NK-92 (cell line): ENCODE results near the gene KIAA0825.
"Not testable (repeated sequence)": the region's sequence is repeated elsewhere in the genome, so short reads cannot be mapped to it uniquely, and the experiment has no call there.

ENCODE experiments used
- DNase-seq: peaks from one replicate; lab custom pipeline; 2025; ENCODE audit not compliant: unreplicated experiment; lab: John Stamatoyannopoulos, UW

Gene KIAA0825

GRCh38 chr5:94378062-94378461 is 240.3 kb downstream of the KIAA0825 start:
- no peak for DNase-seq

- DNase-seq, result no peak
Observed at GRCh38 chr5:94376672-94377345, 241.6 kb downstream of the KIAA0825 start.

- DNase-seq, result no peak
Observed at GRCh38 chr5:94375801-94376200, 242.6 kb downstream of the KIAA0825 start.

GRCh38 chr5:94374336-94374735 is 244.1 kb downstream of the KIAA0825 start:
- no peak for DNase-seq

GRCh38 chr5:94367900-94368299 is 250.5 kb downstream of the KIAA0825 start:
- DNase-seq, result no peak

- DNase-seq, result no peak
Observed at GRCh38 chr5:94366811-94367210, 251.6 kb downstream of the KIAA0825 start.

GRCh38 chr5:94362857-94363256 is 255.5 kb downstream of the KIAA0825 start:
- no peak for DNase-seq

- DNase-seq, result no peak
Observed at GRCh38 chr5:94361832-94362796, 256.3 kb downstream of the KIAA0825 start.

- DNase-seq, result no peak
Observed at GRCh38 chr5:94361161-94361560, 257.2 kb downstream of the KIAA0825 start.

GRCh38 chr5:94360382-94361130 is 257.8 kb downstream of the KIAA0825 start:
- DNase-seq, result no peak

GRCh38 chr5:94359880-94360279 is 258.5 kb downstream of the KIAA0825 start:
- no peak for DNase-seq

- no peak for DNase-seq
Observed at GRCh38 chr5:94355811-94356210, 262.6 kb downstream of the KIAA0825 start.

GRCh38 chr5:94354837-94355485 is 263.4 kb downstream of the KIAA0825 start:
- not testable (repeated sequence) for DNase-seq

GRCh38 chr5:94353605-94354004 is 264.8 kb downstream of the KIAA0825 start:
- no peak for DNase-seq

- DNase-seq, result no peak
Observed at GRCh38 chr5:94347130-94347529, 271.3 kb downstream of the KIAA0825 start.

GRCh38 chr5:94345257-94345656 is 273.1 kb downstream of the KIAA0825 start:
- no peak for DNase-seq

GRCh38 chr5:94337617-94338016 is 280.8 kb downstream of the KIAA0825 start:
- no peak for DNase-seq

GRCh38 chr5:94335936-94336335 is 282.5 kb downstream of the KIAA0825 start:
- DNase-seq, result no peak

GRCh38 chr5:94329115-94329514 is 289.3 kb downstream of the KIAA0825 start:
- no peak for DNase-seq

- DNase-seq, result no peak
Observed at GRCh38 chr5:94326586-94326985, 291.8 kb downstream of the KIAA0825 start.
